Left lung (tissue), 10 donors: Measurements from ENCODE around the gene TPCN1. TPM values are rescaled to one million over a fixed set of nuclear protein-coding genes. Genes with fewer than 3 reads are reported as not detected.

Experiments
- ATAC-seq: fragments of 200-7000 bp; cut with Tn5 transposase; one replicate; pipeline ENCODE4 v1.9.1; 2020; ENCODE audit warnings: moderate library complexity
- DNase-seq, 4 donors: peaks; one replicate each; pipeline ENCODE4 v3.0.0-alpha.2; 2013 to 2020
- H3K27ac ChIP-seq, 2 donors: fragments of 200-600 bp; sonication (generic) in 1 of 2; one replicate each; pipeline versions ENCODE4 v1.5.0 to v1.8.0; 2020 to 2021
- H3K27me3 ChIP-seq, 2 donors: fragments of 200-600 bp; sonication (generic) in 1 of 2; one replicate each; pipeline versions ENCODE4 v1.5.0 to v1.8.0; 2020 to 2021
- H3K36me3 ChIP-seq, 2 donors: fragments of 200-600 bp; sonication (generic) in 1 of 2; one replicate each; pipeline versions ENCODE4 v1.5.0 to v1.8.0; 2020 to 2021
- H3K4me1 ChIP-seq, 2 donors: fragments of 200-600 bp; one replicate each; pipeline ENCODE4 v1.8.0; 2021
- H3K4me3 ChIP-seq, 2 donors: fragments of 200-600 bp; sonication (generic) in 1 of 2; one replicate each; pipeline versions ENCODE4 v1.5.0 to v1.8.0; 2020 to 2021; ENCODE audit warnings: mild to moderate bottlenecking in 1 of 2
- H3K9me3 ChIP-seq, 2 donors: fragments of 200-600 bp; sonication (generic) in 1 of 2; one replicate each; pipeline versions ENCODE4 v1.5.0 to v1.8.0; 2020 to 2021
- intact Hi-C, 2 donors: fragments of 100-400 bp; cut with DNase I; formaldehyde crosslinking; loops; one replicate each; pipeline versions ENCODE4 v1.11.2 to v1.14.2; 2022
- polyA plus RNA-seq, 6 donors: library from polyadenylated mRNA; unstranded; fragments of 120-200 nt; gene quantifications; one replicate each; pipeline ENCODE4 v1.2.1, GENCODE V29; 2013; ENCODE audit not compliant: insufficient read length in 6 of 6
- total RNA-seq, 2 donors: library from RNA; stranded (reverse); fragmentation: NEBNext Ultra II Directional; extraction: Animal tissue kit (Norgen Biotek cat#: 25700); gene quantifications; one replicate each; pipeline ENCODE4 v1.2.1, GENCODE V29; 2021
- TF ChIP-seq, protein P1 (sequence below), 2 donors: fragments of 200-600 bp; sonication (generic) in 1 of 2; IDR thresholded peaks; one replicate each; pipeline versions ENCODE4 v1.5.0 to v1.8.0; 2021; ENCODE audit warnings: antibody characterized with exemption in 2 of 2
- donor health status: DM: no; HTN: yes; CAD: no.
- donor health status: DM: no; HTN: no; CAD: no.

TPCN1 gene
- total and polyA plus RNA-seq, 8 donors = 24.7 to 54.1 (median 34.8) TPM

- ATAC-seq = no peak
- TF ChIP-seq, protein P1, sequence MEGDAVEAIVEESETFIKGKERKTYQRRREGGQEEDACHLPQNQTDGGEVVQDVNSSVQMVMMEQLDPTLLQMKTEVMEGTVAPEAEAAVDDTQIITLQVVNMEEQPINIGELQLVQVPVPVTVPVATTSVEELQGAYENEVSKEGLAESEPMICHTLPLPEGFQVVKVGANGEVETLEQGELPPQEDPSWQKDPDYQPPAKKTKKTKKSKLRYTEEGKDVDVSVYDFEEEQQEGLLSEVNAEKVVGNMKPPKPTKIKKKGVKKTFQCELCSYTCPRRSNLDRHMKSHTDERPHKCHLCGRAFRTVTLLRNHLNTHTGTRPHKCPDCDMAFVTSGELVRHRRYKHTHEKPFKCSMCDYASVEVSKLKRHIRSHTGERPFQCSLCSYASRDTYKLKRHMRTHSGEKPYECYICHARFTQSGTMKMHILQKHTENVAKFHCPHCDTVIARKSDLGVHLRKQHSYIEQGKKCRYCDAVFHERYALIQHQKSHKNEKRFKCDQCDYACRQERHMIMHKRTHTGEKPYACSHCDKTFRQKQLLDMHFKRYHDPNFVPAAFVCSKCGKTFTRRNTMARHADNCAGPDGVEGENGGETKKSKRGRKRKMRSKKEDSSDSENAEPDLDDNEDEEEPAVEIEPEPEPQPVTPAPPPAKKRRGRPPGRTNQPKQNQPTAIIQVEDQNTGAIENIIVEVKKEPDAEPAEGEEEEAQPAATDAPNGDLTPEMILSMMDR (IDR thresholded peaks at IDR 0.05) = no peak
- no peak for DNase-seq
- H3K27me3 ChIP-seq = no peaks in the 10 kb centered on the region
- no peak overlapping the region for H3K4me3 ChIP-seq
- H3K27ac ChIP-seq = no peak overlapping the region
- H3K4me1 ChIP-seq = peaks cover 12 to 16% of the 10 kb centered on the region in 2 donors
- H3K9me3 ChIP-seq = no peaks in the 10 kb centered on the region
- peaks cover 0 to 92% of the 10 kb centered on the region in 2 donors for H3K36me3 ChIP-seq
- intact Hi-C loops = no loop called here
Measured at GRCh38 chr12:113296557-113297213, 75.4 kb downstream of the TPCN1 start.

- Histone ChIP-seq H3K4me1 (peaks cover 12 to 16% of the 10 kb centered on the region in 2 donors), H3K36me3 (peaks cover 0 to 92% of the 10 kb centered on the region in 2 donors), H3K9me3 (no peaks in the 10 kb centered on the region), H3K4me3 (no peak overlapping the region), H3K27ac (no peak overlapping the region), H3K27me3 (no peaks in the 10 kb centered on the region)
- ATAC-seq (no peak), DNase-seq (peak in 1 of 4 donors; percentile 74)
- intact Hi-C loops = no loop called here
- TF ChIP-seq, protein P1 (IDR thresholded peaks at IDR 0.05) = no peak
Measured at GRCh38 chr12:113297214-113297587, 75.9 kb downstream of the TPCN1 start.

- H3K27ac ChIP-seq = peak overlapping the region in 1 of 2 donors; percentile 61
Measured at GRCh38 chr12:113297621-113298471, 76.6 kb downstream of the TPCN1 start.

GRCh38 chr12:113298472-113298817, 77.2 kb downstream of the TPCN1 start:
- intact Hi-C loops = no loop called here
- Histone ChIP-seq H3K36me3 (peaks cover 0 to 89% of the 10 kb centered on the region in 2 donors), H3K9me3 (no peaks in the 10 kb centered on the region), H3K4me3 (no peak overlapping the region), H3K27me3 (no peaks in the 10 kb centered on the region), H3K4me1 (peaks cover 12 to 16% of the 10 kb centered on the region in 2 donors), H3K27ac (peak overlapping the region in 1 of 2 donors; percentile 61)
- DNase-seq (peak in 1 of 4 donors; percentile 36), ATAC-seq (no peak)
- TF ChIP-seq, protein P1 (IDR thresholded peaks at IDR 0.05) = no peak

More at GRCh38 chr12:113297621-113298471, 76.6 kb downstream of the TPCN1 start:
- peak in 1 of 4 donors; percentile 54 for DNase-seq
- no peak for ATAC-seq
- Histone ChIP-seq H3K9me3 (no peaks in the 10 kb centered on the region), H3K4me3 (no peak overlapping the region), H3K27me3 (no peaks in the 10 kb centered on the region), H3K36me3 (peaks cover 0 to 92% of the 10 kb centered on the region in 2 donors), H3K4me1 (peaks cover 12 to 16% of the 10 kb centered on the region in 2 donors)
- TF ChIP-seq, protein P1 (IDR thresholded peaks at IDR 0.05) = no peak
- intact Hi-C loops = no loop called here
